Endodermal cell (in vitro differentiated cells): ENCODE results near the gene EHD3. TPM values are rescaled to one million over a fixed set of nuclear protein-coding genes. Genes with fewer than 3 reads are reported as not detected.

Experiments
- DNase-seq: peaks from one replicate; pipeline ENCODE4 v3.0.0-alpha.2; 2017
- H3K27ac ChIP-seq: 2 replicates; pipeline ENCODE4 v1.5.1; 2013; ENCODE audit warnings: mild to moderate bottlenecking, low read depth, low read length, moderate library complexity
- H3K27me3 ChIP-seq: 2 replicates; pipeline ENCODE4 v1.6.1; 2013; ENCODE audit warnings: mild to moderate bottlenecking, low read length, moderate library complexity; ENCODE audit not compliant: insufficient read depth, control insufficient read depth, poor library complexity, severe bottlenecking
- H3K36me3 ChIP-seq: 2 replicates; pipeline ENCODE4 v1.7.0; 2013; ENCODE audit warnings: mild to moderate bottlenecking, low read length, moderate library complexity; ENCODE audit not compliant: control insufficient read depth, insufficient read depth
- H3K4me1 ChIP-seq: one replicate; pipeline ENCODE4 v1.7.0; 2013; ENCODE audit warnings: low read length; ENCODE audit not compliant: control insufficient read depth, insufficient read depth
- H3K4me3 ChIP-seq: 2 replicates; pipeline ENCODE4 v1.5.1; 2013; ENCODE audit warnings: mild to moderate bottlenecking, low read length, moderate library complexity
- H3K9ac ChIP-seq: 2 replicates; pipeline ENCODE4 v1.6.1; 2013; ENCODE audit warnings: mild to moderate bottlenecking, low read length, moderate library complexity; ENCODE audit not compliant: poor library complexity, severe bottlenecking; ENCODE audit errors: extremely low read depth
- H3K9me3 ChIP-seq: 2 replicates; pipeline ENCODE4 v1.6.1; 2013; ENCODE audit warnings: mild to moderate bottlenecking, low read length, moderate library complexity; ENCODE audit not compliant: control insufficient read depth
- H3K27ac Mint-ChIP-seq: 2 replicates; pipeline ENCODE4 v1.8.0; 2020; ENCODE audit warnings: mixed read lengths
- H3K27me3 Mint-ChIP-seq: 2 replicates; pipeline ENCODE4 v1.8.0; 2021; ENCODE audit warnings: mild to moderate bottlenecking, mixed read lengths; ENCODE audit not compliant: insufficient read depth
- H3K36me3 Mint-ChIP-seq: 2 replicates; pipeline ENCODE4 v1.8.0; 2020; ENCODE audit warnings: low read depth, mixed read lengths
- H3K4me1 Mint-ChIP-seq: 2 replicates; pipeline ENCODE4 v1.8.0; 2020; ENCODE audit warnings: mixed read lengths
- H3K4me3 Mint-ChIP-seq: 2 replicates; pipeline ENCODE4 v1.8.0; 2020; ENCODE audit warnings: mild to moderate bottlenecking, moderate library complexity, mixed read lengths
- H3K9me3 Mint-ChIP-seq: 2 replicates; pipeline ENCODE4 v1.8.0; 2020; ENCODE audit warnings: mild to moderate bottlenecking, mixed read lengths
- WGBS, 2 experiments: methylation state at CpG; one replicate each; pipeline versions ENCODE4 v1.1.5 to v1.1.7; 2013; ENCODE audit warnings: missing lambda C conversion rate in 2 of 2, mixed read lengths in 1 of 2; ENCODE audit not compliant: insufficient coverage in 1 of 2, insufficient read length in 1 of 2; 5-methylcytosine and 5-hydroxymethylcytosine counted together
- total RNA-seq, 2 donors: library from RNA; stranded (reverse); fragmentation: NEBNext Ultra II Directional in 1 of 2; extraction: Animal tissue kit (Norgen Biotek cat#: 25700) in 1 of 2; gene quantifications; 2 replicates in 1 of 2; 3 replicates in 1 of 2; pipeline ENCODE4 v1.2.1, GENCODE V29; 2021
- TF ChIP-seq, protein P1 (sequence below): fragments of 200-600 bp; sonication (generic); conservative IDR thresholded peaks from 2 replicates; pipeline ENCODE4 v1.5.0; 2021; ENCODE audit warnings: antibody characterized with exemption, mild to moderate bottlenecking

Gene EHD3
- total RNA-seq, 2 donors from 2014 or later, result 10.7 to 15.5 TPM

DNA sequence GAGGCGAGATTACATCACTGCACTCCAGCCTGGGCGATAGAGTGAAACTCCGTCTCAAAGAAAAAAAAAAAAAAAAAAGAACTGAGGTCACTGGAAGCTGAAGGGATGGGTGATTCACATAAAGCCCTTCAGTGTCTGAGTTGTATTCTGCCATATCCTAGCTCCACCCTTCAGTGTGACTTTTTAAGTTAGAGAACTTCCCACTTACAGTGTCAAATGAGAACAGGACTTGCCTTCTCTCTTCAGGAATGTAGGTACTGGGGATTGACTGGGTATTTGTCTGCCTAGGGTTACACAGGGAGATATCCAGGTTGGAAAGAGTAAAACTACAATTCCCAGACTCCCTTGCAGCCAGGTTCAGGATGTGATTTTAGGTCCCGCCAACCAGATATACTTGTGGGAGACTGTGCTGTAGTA, 37.9 kb downstream of the EHD3 start:
- no peaks in the 10 kb centered on the region for H3K9me3 Mint-ChIP-seq
- WGBS, 2 experiments, result 78 to 94% methylated on average over 3 to 4 of the region's 4 CpGs
- H3K27ac Mint-ChIP-seq, result no peak overlapping the region
- Histone ChIP-seq H3K27ac (no peak overlapping the region), H3K36me3 (peaks cover 4% of the 10 kb centered on the region), H3K9ac (no peak overlapping the region), H3K4me3 (no peak overlapping the region), H3K9me3 (no peaks in the 10 kb centered on the region), H3K27me3 (no peaks in the 10 kb centered on the region), H3K4me1 (no peaks in the 10 kb centered on the region)
- H3K4me3 Mint-ChIP-seq, result no peak overlapping the region
- H3K4me1 Mint-ChIP-seq, result peaks cover 6% of the 10 kb centered on the region
- TF ChIP-seq, protein P1, sequence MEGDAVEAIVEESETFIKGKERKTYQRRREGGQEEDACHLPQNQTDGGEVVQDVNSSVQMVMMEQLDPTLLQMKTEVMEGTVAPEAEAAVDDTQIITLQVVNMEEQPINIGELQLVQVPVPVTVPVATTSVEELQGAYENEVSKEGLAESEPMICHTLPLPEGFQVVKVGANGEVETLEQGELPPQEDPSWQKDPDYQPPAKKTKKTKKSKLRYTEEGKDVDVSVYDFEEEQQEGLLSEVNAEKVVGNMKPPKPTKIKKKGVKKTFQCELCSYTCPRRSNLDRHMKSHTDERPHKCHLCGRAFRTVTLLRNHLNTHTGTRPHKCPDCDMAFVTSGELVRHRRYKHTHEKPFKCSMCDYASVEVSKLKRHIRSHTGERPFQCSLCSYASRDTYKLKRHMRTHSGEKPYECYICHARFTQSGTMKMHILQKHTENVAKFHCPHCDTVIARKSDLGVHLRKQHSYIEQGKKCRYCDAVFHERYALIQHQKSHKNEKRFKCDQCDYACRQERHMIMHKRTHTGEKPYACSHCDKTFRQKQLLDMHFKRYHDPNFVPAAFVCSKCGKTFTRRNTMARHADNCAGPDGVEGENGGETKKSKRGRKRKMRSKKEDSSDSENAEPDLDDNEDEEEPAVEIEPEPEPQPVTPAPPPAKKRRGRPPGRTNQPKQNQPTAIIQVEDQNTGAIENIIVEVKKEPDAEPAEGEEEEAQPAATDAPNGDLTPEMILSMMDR, result no peak
- no peak for DNase-seq
- no peaks in the 10 kb centered on the region for H3K36me3 Mint-ChIP-seq
- no peaks in the 10 kb centered on the region for H3K27me3 Mint-ChIP-seq

DNA sequence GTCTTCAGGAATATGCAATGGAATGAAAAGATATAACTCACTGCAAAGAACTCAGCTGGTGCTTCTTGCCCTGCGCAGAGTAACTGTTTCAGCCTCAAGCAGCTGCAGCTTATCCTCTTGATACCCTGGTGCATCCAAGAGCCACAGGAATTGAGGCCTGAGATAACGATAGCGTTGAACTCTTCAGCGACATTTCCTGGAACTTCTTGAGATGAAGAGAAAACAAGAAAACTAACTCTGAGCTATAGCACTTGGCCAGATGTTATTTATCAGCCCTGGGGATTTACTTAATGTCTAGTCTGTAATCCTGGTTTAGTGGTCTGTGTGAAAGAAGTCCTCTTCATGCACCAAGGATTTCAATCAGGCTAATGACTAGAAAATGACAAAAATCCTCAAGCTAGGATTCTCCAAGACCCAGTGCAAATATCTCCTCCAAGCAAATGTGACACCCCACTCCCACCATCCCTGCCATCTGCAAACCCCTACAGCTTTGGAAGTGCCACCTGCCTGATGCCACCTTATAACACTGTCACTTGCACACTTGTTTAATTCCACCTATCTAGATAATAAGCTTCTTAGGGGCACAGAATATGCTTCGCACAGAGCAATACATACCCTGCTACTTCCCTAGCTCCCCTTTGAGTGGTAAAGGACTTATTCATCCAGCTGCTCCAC, 40.6 kb downstream of the EHD3 start:
- Histone ChIP-seq H3K4me1 (no peaks in the 10 kb centered on the region), H3K9me3 (no peaks in the 10 kb centered on the region), H3K36me3 (no peaks in the 10 kb centered on the region), H3K27ac (no peak overlapping the region), H3K9ac (no peak overlapping the region), H3K27me3 (no peaks in the 10 kb centered on the region), H3K4me3 (no peak overlapping the region)
- H3K4me3 Mint-ChIP-seq, result no peak overlapping the region
- H3K9me3 Mint-ChIP-seq, result no peaks in the 10 kb centered on the region
- peaks cover 6% of the 10 kb centered on the region for H3K27me3 Mint-ChIP-seq
- no peak for DNase-seq
- peaks cover 6% of the 10 kb centered on the region for H3K4me1 Mint-ChIP-seq
- H3K36me3 Mint-ChIP-seq, result no peaks in the 10 kb centered on the region
- TF ChIP-seq, protein P1, result no peak
- 96 to 98% methylated on average over 5 of the region's 5 CpGs for WGBS, 2 experiments
- no peak overlapping the region for H3K27ac Mint-ChIP-seq

DNA sequence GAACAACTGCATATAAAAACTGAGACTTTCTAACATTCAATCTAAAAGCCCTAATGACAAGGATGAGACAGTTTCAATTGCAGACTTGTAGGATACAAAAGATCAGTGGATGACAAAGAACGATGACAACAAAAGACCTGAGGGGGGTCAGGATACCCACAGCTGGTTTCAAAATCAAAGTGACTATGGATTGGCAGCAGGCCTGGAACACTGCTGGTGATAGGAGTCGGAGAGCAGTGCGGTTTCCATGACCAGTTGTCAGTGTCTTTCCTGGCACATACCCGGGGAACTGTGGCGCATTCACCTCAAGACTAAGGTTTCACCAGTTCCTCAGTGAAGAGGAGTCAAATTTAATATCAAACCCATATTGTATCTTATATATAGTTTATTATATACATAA, 42.0 kb downstream of the EHD3 start:
- DNase-seq, result no peak
- no peaks in the 10 kb centered on the region for H3K36me3 Mint-ChIP-seq
- TF ChIP-seq, protein P1, result no peak
- no peaks in the 10 kb centered on the region for H3K27me3 ChIP-seq
- peaks cover 6% of the 10 kb centered on the region for H3K27me3 Mint-ChIP-seq
- no peak overlapping the region for H3K4me3 Mint-ChIP-seq
- no peaks in the 10 kb centered on the region for H3K9me3 Mint-ChIP-seq
- no peaks in the 10 kb centered on the region for H3K36me3 ChIP-seq
- no peaks in the 10 kb centered on the region for H3K9me3 ChIP-seq
- WGBS, 2 experiments, result 76 to 86% methylated on average over 3 to 5 of the region's 5 CpGs
- no peak overlapping the region for H3K9ac ChIP-seq
- peaks cover 6% of the 10 kb centered on the region for H3K4me1 Mint-ChIP-seq
- no peak overlapping the region for H3K4me3 ChIP-seq
- no peaks in the 10 kb centered on the region for H3K4me1 ChIP-seq
- no peak overlapping the region for H3K27ac ChIP-seq
- no peak overlapping the region for H3K27ac Mint-ChIP-seq
